Right renal pelvis (tissue), 4 donors: ENCODE data around the gene GFRA3. TPM values are rescaled to one million over a fixed set of nuclear protein-coding genes. Genes with fewer than 3 reads are reported as not detected.
A peak's percentile ranks its signal among the peaks of the same experiment; 100 is the strongest.
"Not testable (repeated sequence)": the region's sequence is repeated elsewhere in the genome, so short reads cannot be mapped to it uniquely, and the experiment has no call there.

Experiments
- DNase-seq, 4 donors: peaks; one replicate each; pipeline ENCODE4 v3.0.0-alpha.2; 2013; ENCODE audit warnings: low read depth in 4 of 4, low spot score in 3 of 4, missing footprints in 1 of 4
- polyA plus RNA-seq, 4 donors: library from polyadenylated mRNA; unstranded; fragments of 120-200 nt; gene quantifications; one replicate each; pipeline ENCODE4 v1.2.1, GENCODE V29; 2013; ENCODE audit not compliant: insufficient read length in 4 of 4

GFRA3 gene
- polyA plus RNA-seq, 4 donors: 2.7 to 7.3 (median 3.9) TPM

GRCh38 chr5:138252944-138253343 lies 21.5 kb downstream of the GFRA3 start:
- no peak for DNase-seq

- not testable (repeated sequence) for DNase-seq
Observed at GRCh38 chr5:138247800-138248199, 26.6 kb downstream of the GFRA3 start.

- DNase-seq: no peak
Observed at GRCh38 chr5:138246822-138247221, 27.6 kb downstream of the GFRA3 start.

- no peak for DNase-seq
Observed at GRCh38 chr5:138246334-138246733, 28.1 kb downstream of the GFRA3 start.

GRCh38 chr5:138245717-138246116 lies 28.7 kb downstream of the GFRA3 start:
- no peak for DNase-seq

GRCh38 chr5:138243794-138244193 lies 30.6 kb downstream of the GFRA3 start:
- no peak for DNase-seq

GRCh38 chr5:138241688-138242571 lies 32.5 kb downstream of the GFRA3 start:
- DNase-seq: peak in 3 of 4 donors; percentile 17 to 26 (median 25)

- no peak for DNase-seq
Observed at GRCh38 chr5:138240650-138241385, 33.6 kb downstream of the GFRA3 start.

- no peak for DNase-seq
Observed at GRCh38 chr5:138238034-138238433, 36.4 kb downstream of the GFRA3 start.

- no peak for DNase-seq
Observed at GRCh38 chr5:138234651-138235050, 39.8 kb downstream of the GFRA3 start.

GRCh38 chr5:138233280-138233679 lies 41.1 kb downstream of the GFRA3 start:
- DNase-seq: no peak

- no peak for DNase-seq
Observed at GRCh38 chr5:138230981-138231589, 43.3 kb downstream of the GFRA3 start.

- no peak for DNase-seq
Observed at GRCh38 chr5:138230261-138230660, 44.2 kb downstream of the GFRA3 start.

- DNase-seq: no peak
Observed at GRCh38 chr5:138229387-138229786, 45.0 kb downstream of the GFRA3 start.

GRCh38 chr5:138226910-138227309 lies 47.5 kb downstream of the GFRA3 start:
- DNase-seq: no peak

GRCh38 chr5:138224712-138225111 lies 49.7 kb downstream of the GFRA3 start:
- no peak for DNase-seq

GRCh38 chr5:138223532-138223931 lies 50.9 kb downstream of the GFRA3 start:
- DNase-seq: no peak

GRCh38 chr5:138216799-138217198 lies 57.6 kb downstream of the GFRA3 start:
- no peak for DNase-seq

GRCh38 chr5:138213161-138214029 lies 61.0 kb downstream of the GFRA3 start, which contains the start of gene CDC23:
Gene CDC23, minus strand, starts transcription at chr5:138213323. Its CDS starts 11 bp downstream, at chr5:138213312.
- DNase-seq: peak; percentile 95 to 99 (median 98)

- DNase-seq: no peak
Observed at GRCh38 chr5:138212828-138213160, 61.6 kb downstream of the GFRA3 start.
